HepG2 (cell line): ENCODE results near the gene PNRC1. TPM values are rescaled to one million over a fixed set of nuclear protein-coding genes. Genes with fewer than 3 reads are reported as not detected.
A peak's percentile ranks its signal among the peaks of the same experiment; 100 is the strongest.

ENCODE experiments used
- CENPT ChIP-seq: sonication (generic); formaldehyde crosslinking; IDR thresholded peaks from 2 replicates; pipeline ENCODE4 v1.8.0; 2022; ENCODE audit warnings: low read depth, mild to moderate bottlenecking, moderate library complexity, missing genetic modification reagents
- FOXM1 ChIP-seq: sonication (generic); formaldehyde crosslinking; IDR thresholded peaks from 2 replicates; pipeline ENCODE4 v1.5.0; 2020; ENCODE audit warnings: missing genetic modification reagents
- MTF2 ChIP-seq: sonication (generic); formaldehyde crosslinking; IDR thresholded peaks from 2 replicates; pipeline ENCODE4 v1.5.0; 2020; ENCODE audit warnings: missing genetic modification reagents, borderline replicate concordance
- NAIF1 ChIP-seq: sonication (generic); formaldehyde crosslinking; IDR thresholded peaks from 2 replicates; pipeline ENCODE4 v1.5.0; 2020; ENCODE audit warnings: mild to moderate bottlenecking, missing genetic modification reagents, borderline replicate concordance
- PBX3 ChIP-seq: sonication (generic); formaldehyde crosslinking; IDR thresholded peaks from 2 replicates; pipeline ENCODE4 v1.8.1; 2023; ENCODE audit warnings: missing genetic modification reagents, inconsistent platforms, borderline replicate concordance
- RARA ChIP-seq: IDR thresholded peaks from 2 replicates; pipeline ENCODE4 v1.6.1; 2016; ENCODE audit warnings: missing genetic modification reagents, missing compliant biosample characterization
- RFXAP ChIP-seq: sonication (generic); formaldehyde crosslinking; IDR thresholded peaks from 2 replicates; pipeline ENCODE4 v1.4.0; 2020; ENCODE audit warnings: missing genetic modification reagents, borderline replicate concordance
- SIX1 ChIP-seq: sonication (generic); formaldehyde crosslinking; IDR thresholded peaks from 2 replicates; pipeline ENCODE4 v1.4.0; 2020; ENCODE audit warnings: missing genetic modification reagents, borderline replicate concordance
- SP140L ChIP-seq: sonication (generic); formaldehyde crosslinking; IDR thresholded peaks from 2 replicates; pipeline ENCODE4 v1.4.0; 2020; ENCODE audit warnings: missing genetic modification reagents, borderline replicate concordance
- STAT5B ChIP-seq: sonication (generic); formaldehyde crosslinking; IDR thresholded peaks from 2 replicates; pipeline ENCODE4 v1.4.0; 2020; ENCODE audit warnings: missing genetic modification reagents
- TFDP1 ChIP-seq: IDR thresholded peaks from 2 replicates; pipeline ENCODE4 v1.6.1; 2016; ENCODE audit warnings: missing compliant biosample characterization, missing genetic modification reagents, borderline replicate concordance
- ZMYM2 ChIP-seq: sonication (generic); formaldehyde crosslinking; IDR thresholded peaks from 2 replicates; pipeline ENCODE4 v1.8.0; 2022; ENCODE audit warnings: mild to moderate bottlenecking, missing genetic modification reagents
- ZNF12 ChIP-seq: sonication (generic); formaldehyde crosslinking; IDR thresholded peaks from 2 replicates; pipeline ENCODE4 v1.5.0; 2020; ENCODE audit warnings: missing genetic modification reagents
- ZNF275 ChIP-seq: sonication (generic); formaldehyde crosslinking; IDR thresholded peaks from 2 replicates; pipeline ENCODE4 v1.8.0; 2022; ENCODE audit warnings: missing genetic modification reagents, mild to moderate bottlenecking, inconsistent platforms, borderline replicate concordance
- ZNF367 ChIP-seq: sonication (generic); formaldehyde crosslinking; IDR thresholded peaks from 2 replicates; pipeline ENCODE4 v1.4.0; 2020; ENCODE audit warnings: missing genetic modification reagents, borderline replicate concordance
- ZNF432 ChIP-seq: sonication (generic); formaldehyde crosslinking; IDR thresholded peaks from 2 replicates; pipeline ENCODE4 v1.5.0; 2020; ENCODE audit warnings: missing genetic modification reagents, mild to moderate bottlenecking, borderline replicate concordance
- ZNF446 ChIP-seq: sonication (generic); formaldehyde crosslinking; IDR thresholded peaks from 2 replicates; pipeline ENCODE4 v1.5.0; 2020; ENCODE audit warnings: mild to moderate bottlenecking, missing genetic modification reagents
- ZNF468 ChIP-seq: sonication (generic); formaldehyde crosslinking; IDR thresholded peaks from 2 replicates; pipeline ENCODE4 v1.8.0; 2022; ENCODE audit warnings: mild to moderate bottlenecking, moderate library complexity, missing genetic modification reagents
- ZNF607 ChIP-seq: sonication (generic); formaldehyde crosslinking; IDR thresholded peaks from 2 replicates; pipeline ENCODE4 v1.5.1; 2020; ENCODE audit warnings: missing genetic modification reagents, mild to moderate bottlenecking, borderline replicate concordance
- ZNF660 ChIP-seq: sonication (generic); formaldehyde crosslinking; IDR thresholded peaks from 2 replicates; pipeline ENCODE4 v1.5.1; 2020; ENCODE audit warnings: mild to moderate bottlenecking, low read depth, missing genetic modification reagents, borderline replicate concordance
- ZNF772 ChIP-seq: sonication (generic); formaldehyde crosslinking; IDR thresholded peaks from 2 replicates; pipeline ENCODE4 v1.5.0; 2020; ENCODE audit warnings: mild to moderate bottlenecking, missing genetic modification reagents
- ZNF879 ChIP-seq: sonication (generic); formaldehyde crosslinking; IDR thresholded peaks from 2 replicates; pipeline ENCODE4 v1.8.1; 2023; ENCODE audit warnings: missing genetic modification reagents
- polyA plus RNA-seq, 8 experiments: library from polyadenylated mRNA; depleted of rRNA in 3 of 8; stranded (reverse) in 7 of 8; unstranded in 1 of 8; fragments of >200 nt; fragmentation: Illumina TruSeq in 4 of 8; extraction: Trizol in 4 of 8; gene quantifications; 2 replicates each; pipeline versions ENCODE4 v1.2.1 to v1.2.3, GENCODE V29; 2011 to 2016; ENCODE audit warnings: low read depth in 4 of 8, missing spikeins in 1 of 8, mixed read lengths in 1 of 8; ENCODE audit not compliant: insufficient read depth in 1 of 8
- total RNA-seq, 5 experiments: library from RNA; depleted of rRNA; stranded (reverse); fragments of >200 nt; fragmentation: Illumina TruSeq; extraction: Trizol; gene quantifications; 2 replicates each; pipeline ENCODE4 v1.2.3, GENCODE V29; 2016; ENCODE audit warnings: low read depth in 1 of 5
- TF ChIP-seq, protein P1 (sequence below): sonication (generic); formaldehyde crosslinking; IDR thresholded peaks from 2 replicates; pipeline ENCODE4 v1.4.0; 2020; ENCODE audit warnings: missing genetic modification reagents
- TF ChIP-seq, protein P2 (sequence below): sonication (generic); formaldehyde crosslinking; IDR thresholded peaks from 2 replicates; pipeline ENCODE4 v1.5.1; 2020; ENCODE audit warnings: mild to moderate bottlenecking, moderate library complexity, missing genetic modification reagents

PNRC1 gene
- total and polyA plus RNA-seq, 2 of the 13 experiments (the other 11 are each of a cell fraction or from before 2014, with no cell fraction given): 17.6 to 36.0 TPM

- TF ChIP-seq NAIF1 (CRISPR knock-in tag) (no peak), PBX3 (CRISPR knock-in tag) (no peak), RARA (CRISPR knock-in tag) (no peak), TFDP1 (CRISPR knock-in tag) (no peak), ZNF879 (no peak), ZNF607 (CRISPR knock-in tag) (no peak), ZNF432 (CRISPR knock-in tag) (no peak), STAT5B (CRISPR knock-in tag) (no peak), ZNF367 (no peak), SIX1 (CRISPR knock-in tag) (no peak), FOXM1 (no peak), ZNF772 (CRISPR knock-in tag) (0 out of 2 replicates have a peak, but pooled peaks have one; percentile 25), ZMYM2 (CRISPR knock-in tag) (no peak), ZNF446 (CRISPR knock-in tag) (no peak), CENPT (no peak), ZNF12 (no peak), SP140L (CRISPR knock-in tag) (no peak), ZNF468 (no peak), ZNF275 (CRISPR knock-in tag) (no peak), MTF2 (no peak), ZNF660 (CRISPR knock-in tag) (no peak), RFXAP (CRISPR knock-in tag) (no peak)
- TF ChIP-seq, protein P1, sequence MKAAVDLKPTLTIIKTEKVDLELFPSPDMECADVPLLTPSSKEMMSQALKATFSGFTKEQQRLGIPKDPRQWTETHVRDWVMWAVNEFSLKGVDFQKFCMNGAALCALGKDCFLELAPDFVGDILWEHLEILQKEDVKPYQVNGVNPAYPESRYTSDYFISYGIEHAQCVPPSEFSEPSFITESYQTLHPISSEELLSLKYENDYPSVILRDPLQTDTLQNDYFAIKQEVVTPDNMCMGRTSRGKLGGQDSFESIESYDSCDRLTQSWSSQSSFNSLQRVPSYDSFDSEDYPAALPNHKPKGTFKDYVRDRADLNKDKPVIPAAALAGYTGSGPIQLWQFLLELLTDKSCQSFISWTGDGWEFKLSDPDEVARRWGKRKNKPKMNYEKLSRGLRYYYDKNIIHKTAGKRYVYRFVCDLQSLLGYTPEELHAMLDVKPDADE: no peak
- TF ChIP-seq, protein P2, sequence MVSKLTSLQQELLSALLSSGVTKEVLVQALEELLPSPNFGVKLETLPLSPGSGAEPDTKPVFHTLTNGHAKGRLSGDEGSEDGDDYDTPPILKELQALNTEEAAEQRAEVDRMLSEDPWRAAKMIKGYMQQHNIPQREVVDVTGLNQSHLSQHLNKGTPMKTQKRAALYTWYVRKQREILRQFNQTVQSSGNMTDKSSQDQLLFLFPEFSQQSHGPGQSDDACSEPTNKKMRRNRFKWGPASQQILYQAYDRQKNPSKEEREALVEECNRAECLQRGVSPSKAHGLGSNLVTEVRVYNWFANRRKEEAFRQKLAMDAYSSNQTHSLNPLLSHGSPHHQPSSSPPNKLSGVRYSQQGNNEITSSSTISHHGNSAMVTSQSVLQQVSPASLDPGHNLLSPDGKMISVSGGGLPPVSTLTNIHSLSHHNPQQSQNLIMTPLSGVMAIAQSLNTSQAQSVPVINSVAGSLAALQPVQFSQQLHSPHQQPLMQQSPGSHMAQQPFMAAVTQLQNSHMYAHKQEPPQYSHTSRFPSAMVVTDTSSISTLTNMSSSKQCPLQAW (CRISPR knock-in tag): peak; percentile 31; the same call in 1 of the 2 replicates
Measured at GRCh38 chr6:89035252-89036101, 45.1 kb upstream of the PNRC1 start (continued).
